NCI-H2196 treated with DMSO at 0.1 percent for 48 hours (cell line): ENCODE data around the gene UTP20.

Source experiments
- DNase-seq: peaks from one replicate; lab custom pipeline; 2025; ENCODE audit not compliant: unreplicated experiment; lab: John Stamatoyannopoulos, UW

UTP20 gene

GRCh38 chr12:101424620-101425019, 144.7 kb downstream of the UTP20 start:
- no peak for DNase-seq

- no peak for DNase-seq
Observed at GRCh38 chr12:101430456-101430855, 150.6 kb downstream of the UTP20 start.

- no peak for DNase-seq
Observed at GRCh38 chr12:101436136-101436535, 156.2 kb downstream of the UTP20 start.
